ENCODE data around the gene ASPSCR1. TPM values are rescaled to one million over a fixed set of nuclear protein-coding genes. Genes with fewer than 3 reads are reported as not detected.
"Not testable (repeated sequence)": the region's sequence is repeated elsewhere in the genome, so short reads cannot be mapped to it uniquely, and the experiment has no call there.

The ASPSCR1 gene
- total RNA-seq, 1 donor = 23.6 TPM

- no peak overlapping the region for H3K4me3 ChIP-seq (ENCODE audit: low read depth, low read length)
- DNase-seq (ENCODE audit: low read depth) = no peak
- TF ChIP-seq CTCF (IDR thresholded peaks at IDR 0.05; ENCODE audit: insufficient read depth, low read length) = no peak
These were observed 3.4 kb downstream of the ASPSCR1 start for GRCh38 chr17:81980707-81981343.

GRCh38 chr17:81981511-81981910 lies 4.1 kb downstream of the ASPSCR1 start:
- not testable (repeated sequence) for H3K4me3 ChIP-seq (ENCODE audit: low read depth, low read length); DNase-seq (ENCODE audit: low read depth)

GRCh38 chr17:81983011-81983638 lies 5.7 kb downstream of the ASPSCR1 start:
- H3K4me3 ChIP-seq (ENCODE audit: low read depth, low read length) = no peak overlapping the region
- no peak for TF ChIP-seq CTCF (IDR thresholded peaks at IDR 0.05; ENCODE audit: insufficient read depth, low read length)
- DNase-seq (ENCODE audit: low read depth) = no peak

GRCh38 chr17:81983639-81984373 lies 6.4 kb downstream of the ASPSCR1 start:
- no peak overlapping the region for H3K4me3 ChIP-seq (ENCODE audit: low read depth, low read length)
- no peak for DNase-seq (ENCODE audit: low read depth)
- no peak for TF ChIP-seq CTCF (IDR thresholded peaks at IDR 0.05; ENCODE audit: insufficient read depth, low read length)

GRCh38 chr17:81984773-81985410 lies 7.5 kb downstream of the ASPSCR1 start:
- no peak for DNase-seq (ENCODE audit: low read depth)
- no peak overlapping the region for H3K4me3 ChIP-seq (ENCODE audit: low read depth, low read length)
- TF ChIP-seq CTCF (IDR thresholded peaks at IDR 0.05; ENCODE audit: insufficient read depth, low read length) = no peak

- no peak for TF ChIP-seq CTCF (IDR thresholded peaks at IDR 0.05; ENCODE audit: insufficient read depth, low read length)
- no peak for DNase-seq (ENCODE audit: low read depth)
These were observed 9.2 kb downstream of the ASPSCR1 start for GRCh38 chr17:81986606-81987005.

More at GRCh38 chr17:81986606-81987005, 9.2 kb downstream of the ASPSCR1 start:
- H3K4me3 ChIP-seq (ENCODE audit: low read depth, low read length) = no peak overlapping the region
